HG03066 (cell line): ENCODE measurements around the gene RASL11A.
"Not testable (repeated sequence)": the region's sequence is repeated elsewhere in the genome, so short reads cannot be mapped to it uniquely, and the experiment has no call there.

ENCODE experiments used
- ATAC-seq: cut with Tn5 transposase; IDR thresholded peaks from one replicate; pipeline ENCODE4 v1.9.1; 2021; ENCODE audit warnings: low read depth; ENCODE audit not compliant: unreplicated experiment

Gene RASL11A

GRCh38 chr13:27296496-27296895, 25.9 kb downstream of the RASL11A start:
- ATAC-seq: no peak

GRCh38 chr13:27298849-27299248, 28.2 kb downstream of the RASL11A start:
- no peak for ATAC-seq

- ATAC-seq: not testable (repeated sequence)
Observed at GRCh38 chr13:27300406-27300805, 29.8 kb downstream of the RASL11A start.

GRCh38 chr13:27300941-27301586, 30.4 kb downstream of the RASL11A start:
- ATAC-seq: no peak

GRCh38 chr13:27302643-27303262, 32.1 kb downstream of the RASL11A start:
- ATAC-seq: no peak

GRCh38 chr13:27304099-27304498, 33.5 kb downstream of the RASL11A start:
- no peak for ATAC-seq

- no peak for ATAC-seq
Observed at GRCh38 chr13:27304611-27305010, 34.0 kb downstream of the RASL11A start.

- ATAC-seq: no peak
Observed at GRCh38 chr13:27306364-27306763, 35.7 kb downstream of the RASL11A start.

GRCh38 chr13:27308941-27309340, 38.3 kb downstream of the RASL11A start:
- no peak for ATAC-seq

GRCh38 chr13:27309401-27309958, 38.9 kb downstream of the RASL11A start:
- no peak for ATAC-seq

- ATAC-seq: no peak
Observed at GRCh38 chr13:27309967-27310598, 39.5 kb downstream of the RASL11A start.

- no peak for ATAC-seq
Observed at GRCh38 chr13:27310946-27311345, 40.3 kb downstream of the RASL11A start.

- ATAC-seq: no peak
Observed at GRCh38 chr13:27311518-27312210, 41.0 kb downstream of the RASL11A start.

- no peak for ATAC-seq
Observed at GRCh38 chr13:27313770-27314169, 43.1 kb downstream of the RASL11A start.

- no peak for ATAC-seq
Observed at GRCh38 chr13:27319404-27319803, 48.8 kb downstream of the RASL11A start.

GRCh38 chr13:27321468-27322431, 51.1 kb downstream of the RASL11A start:
- ATAC-seq: no peak

GRCh38 chr13:27322443-27322842, 51.8 kb downstream of the RASL11A start:
- not testable (repeated sequence) for ATAC-seq
